K562 (cell line): ENCODE data around the gene DVL2. TPM values are rescaled to one million over a fixed set of nuclear protein-coding genes. Genes with fewer than 3 reads are reported as not detected.

Source experiments
- ATAC-seq: fragments of 200-7000 bp; cut with Tn5 transposase; 3 replicates; pipeline ENCODE4 v1.9.1; 2020; ENCODE audit warnings: moderate library complexity
- BruUV-seq: library from RNA; stranded (reverse); fragments of 400-500 nt; replicated peaks from 2 replicates; lab custom pipeline; 2021; lab: Mats Ljungman, UMichigan
- CTCF ChIA-PET: fragments of 300-600 bp; formaldehyde crosslinking; extraction: SDS; loops from one replicate; lab custom pipeline; 2021; ENCODE audit warnings: low intra/inter-chr PET ratio; lab: Yijun Ruan, JAX
- POLR2A ChIA-PET: fragments of 300-600, 350-650 bp; sonication (Branson Sonifier 250); formaldehyde crosslinking; extraction: SDS; loops from one replicate; lab custom pipeline; 2021; ENCODE audit warnings: antibody characterized with exemption, inconsistent platforms; lab: Yijun Ruan, JAX
- DNase-seq, 4 experiments: peaks; one replicate each; pipeline versions ENCODE4 v3.0.0 to v3.0.0-alpha.2; 2011 to 2018; ENCODE audit warnings: low spot score in 3 of 4, mixed read lengths in 3 of 4; ENCODE audit errors: extremely low read depth in 1 of 4
- FAIRE-seq: peaks from 2 replicates; lab custom pipeline; 2011; peaks lifted over from hg19 to GRCh38; lab: Jason Lieb, UNC
- H2AFZ ChIP-seq: 2 replicates; pipeline ENCODE4 v1.6.0; 2011; ENCODE audit warnings: low read depth, low read length, control low read depth, inconsistent platforms
- H3K27ac ChIP-seq: fragments of 200-600 bp; 3 replicates; pipeline ENCODE4 v1.8.0; 2011; ENCODE audit warnings: low read depth, mild to moderate bottlenecking, control low read depth, inconsistent platforms, low read length, moderate library complexity, mixed read lengths; ENCODE audit errors: extremely low read depth
- H3K27me3 ChIP-seq, 2 experiments: fragments of 300-600 bp in 1 of 2; 2 replicates in 1 of 2; 3 replicates in 1 of 2; pipeline versions ENCODE4 v1.6.0 to v1.8.0; 2011; ENCODE audit warnings: inconsistent platforms in 2 of 2, low read length in 2 of 2, mild to moderate bottlenecking in 1 of 2, mixed read lengths in 1 of 2, moderate library complexity in 1 of 2; ENCODE audit not compliant: control insufficient read depth in 2 of 2, insufficient read depth in 2 of 2
- H3K36me3 ChIP-seq: fragments of 300-600 bp; 3 replicates; pipeline ENCODE4 v1.8.0; 2011; ENCODE audit warnings: mild to moderate bottlenecking, low read length, inconsistent platforms; ENCODE audit not compliant: control insufficient read depth, insufficient read depth
- H3K4me1 ChIP-seq, 2 experiments: fragments of 200-600 bp in 1 of 2; replicated peaks in 1 of 2; 2 replicates in 1 of 2; 3 replicates in 1 of 2; pipeline versions ENCODE4 v1.5.1 to v1.8.0; 2011; ENCODE audit warnings: inconsistent platforms in 2 of 2, low read length in 2 of 2, mild to moderate bottlenecking in 1 of 2, mixed read lengths in 1 of 2, moderate library complexity in 1 of 2; ENCODE audit not compliant: control insufficient read depth in 2 of 2, insufficient read depth in 2 of 2
- H3K4me2 ChIP-seq: 2 replicates; pipeline ENCODE4 v1.6.1; 2011; ENCODE audit warnings: low read length, control low read depth, inconsistent platforms, mixed read lengths; ENCODE audit not compliant: insufficient read depth
- H3K4me3 ChIP-seq: fragments of 200-600 bp; sonication (generic), shearing (Covaris generic); 2 replicates; pipeline ENCODE4 v1.5.1; 2016; ENCODE audit warnings: control low read depth, inconsistent platforms
- H3K79me2 ChIP-seq: fragments of 200-600 bp; 3 replicates; pipeline ENCODE4 v1.8.0; 2011; ENCODE audit warnings: low read length, inconsistent platforms; ENCODE audit not compliant: control insufficient read depth, insufficient read depth
- H3K9ac ChIP-seq, 2 experiments: 2 replicates each; pipeline versions ENCODE4 v1.6.0 to v1.6.1; 2011; ENCODE audit warnings: low read depth in 2 of 2, low read length in 2 of 2, control low read depth in 1 of 2, inconsistent platforms in 1 of 2, mild to moderate bottlenecking in 1 of 2, mixed read lengths in 1 of 2; ENCODE audit not compliant: insufficient read depth in 1 of 2
- H3K9me1 ChIP-seq: one replicate; pipeline ENCODE4 v1.6.0; 2011; ENCODE audit warnings: inconsistent platforms, mild to moderate bottlenecking, low read length, moderate library complexity; ENCODE audit not compliant: control insufficient read depth, insufficient read depth
- H3K9me3 ChIP-seq: replicated peaks from 2 replicates; pipeline ENCODE4 v1.5.1; 2011; ENCODE audit warnings: low read depth, low read length, inconsistent platforms; ENCODE audit not compliant: control insufficient read depth, insufficient read depth
- H4K20me1 ChIP-seq: replicated peaks from 2 replicates; pipeline ENCODE4 v1.6.1; 2011; ENCODE audit warnings: low read length, inconsistent platforms, mixed read lengths; ENCODE audit not compliant: control insufficient read depth, insufficient read depth
- GABPA ChIP-seq: fragments of 200-800 bp; sonication (Bioruptor generic); conservative IDR thresholded peaks from 2 replicates; pipeline ENCODE4 v1.6.1; 2016; ENCODE audit warnings: low read depth, missing genetic modification characterization, missing compliant biosample characterization
- NFE2 ChIP-seq: IDR thresholded peaks from 2 replicates; pipeline ENCODE4 v1.6.1; 2014; ENCODE audit warnings: antibody characterized with exemption, low read depth
- POLR2G ChIP-seq: fragments of 200-400 bp; formaldehyde crosslinking; IDR thresholded peaks from 2 replicates; pipeline ENCODE4 v1.6.1; 2017; ENCODE audit warnings: low read depth, mild to moderate bottlenecking, antibody characterized with exemption, low read length, moderate library complexity
- SMARCB1 ChIP-seq: IDR thresholded peaks from 2 replicates; pipeline ENCODE4 v1.6.1; 2011; ENCODE audit warnings: improper control_type of control experiment, low read depth; ENCODE audit not compliant: insufficient read length
- VEZF1 ChIP-seq: fragments of 200-800 bp; sonication (Bioruptor generic); IDR thresholded peaks from 2 replicates; pipeline ENCODE4 v1.6.1; 2017; ENCODE audit warnings: missing genetic modification characterization, missing compliant biosample characterization
- ZBTB33 ChIP-seq: sonication (generic); formaldehyde crosslinking; IDR thresholded peaks from 2 replicates; pipeline ENCODE4 v1.8.1; 2023; ENCODE audit warnings: mild to moderate bottlenecking, missing genetic modification reagents
- ZEB2 ChIP-seq: fragments of 450-650 bp; IDR thresholded peaks from 2 replicates; pipeline ENCODE4 v1.6.1; 2016
- ZNF134 ChIP-seq: fragments of 250-450 bp; sonication (Bioruptor Pico); conservative IDR thresholded peaks from 2 replicates; pipeline ENCODE4 v1.4.0; 2020
- ZNF592 ChIP-seq: fragments of 450-650 bp; IDR thresholded peaks from 2 replicates; pipeline ENCODE4 v1.6.1; 2017; ENCODE audit warnings: antibody characterized with exemption, mild to moderate bottlenecking
- WGBS: fragments of 100-300 bp; shearing (Covaris generic); methylation state at CpG from one replicate; pipeline ENCODE4 v1.1.6; 2016; ENCODE audit warnings: low coverage, mixed read lengths; ENCODE audit not compliant: insufficient coverage; ENCODE audit errors: missing lambda C conversion rate; 5-methylcytosine and 5-hydroxymethylcytosine counted together
- in situ Hi-C: fragments of 300-500 bp; cut with MboI; formaldehyde crosslinking; loops from 4 replicates; pipeline ENCODE4 v1.15.0; 2018; ENCODE audit warnings: inconsistent platforms, mixed read lengths
- intact Hi-C: fragments of 100-400 bp; cut with micrococcal nuclease; formaldehyde crosslinking; loops from 2 replicates; pipeline ENCODE4 v1.14.2; 2022
- polyA plus RNA-seq, 8 experiments: library from polyadenylated mRNA; depleted of rRNA in 4 of 8; stranded (reverse) in 5 of 8; unstranded in 3 of 8; fragments of >200 nt; fragmentation: Nextera tagmentation in 2 of 8; fragmentation: Illumina TruSeq in 1 of 8; extraction: Ambion mirVana in 2 of 8; extraction: Trizol in 1 of 8; gene quantifications; 2 replicates each; pipeline versions ENCODE4 v1.2.1 to v1.2.3, GENCODE V29; 2011 to 2014; ENCODE audit warnings: inconsistent platforms in 1 of 8, missing spikeins in 1 of 8
- total RNA-seq, 7 experiments: library from RNA; depleted of rRNA in 6 of 7; stranded (reverse); fragments of >200 nt in 6 of 7; fragmentation: Illumina TruSeq in 2 of 7; extraction: Trizol in 2 of 7; gene quantifications; 2 replicates each; pipeline versions ENCODE4 v1.2.1 to v1.2.3, GENCODE V29; 2011 to 2021; ENCODE audit warnings: low replicate concordance in 1 of 7

The DVL2 gene
- total and polyA plus RNA-seq, 9 of the 15 experiments (the other 6 are each of a cell fraction or from before 2014, with no cell fraction given) = 1.3 to 49.5 (median 24.3) TPM

- TF ChIP-seq VEZF1 (CRISPR knock-in tag) (0 out of 2 replicates have a peak, but pooled peaks have one; percentile 7), GABPA (tag) (0 out of 2 replicates have a peak, but pooled peaks have one; percentile 1), ZNF134 (CRISPR knock-in tag) (no peak), ZEB2 (no peak)
These were observed 15.0 kb downstream of the DVL2 start (continued) for GRCh38 chr17:7219229-7219811.

GRCh38 chr17:7218758-7219157 lies 15.6 kb downstream of the DVL2 start:
- no TSS peak for BruUV-seq
- no peaks in the 10 kb centered on the region for H3K27me3 ChIP-seq
- peak overlapping the region; percentile 94 for H2AFZ ChIP-seq
- H4K20me1 ChIP-seq = peaks cover 6% of the 10 kb centered on the region
- peak overlapping the region; percentile 93 for H3K4me2 ChIP-seq
- CTCF ChIA-PET = no interaction called here
- H3K4me3 ChIP-seq = no peak overlapping the region
- 23% methylated on average over 3 of the region's 6 CpGs for WGBS
- ATAC-seq = no peak
- H3K9ac ChIP-seq = peak overlapping the region; percentile 90 to 99
- peak overlapping the region; percentile 90 for H3K27ac ChIP-seq
- H3K9me3 ChIP-seq = no peaks in the 10 kb centered on the region
- peaks cover 6% of the 10 kb centered on the region for H3K9me1 ChIP-seq
- H3K36me3 ChIP-seq = peaks cover 33% of the 10 kb centered on the region; the same call in 2 of the 3 replicates
- no peak for FAIRE-seq
- TF ChIP-seq SMARCB1 = no peak
- peak; percentile 5; the same call in 1 of the 2 replicates for TF ChIP-seq POLR2G
- TF ChIP-seq ZNF592 = no peak
- TF ChIP-seq ZBTB33 = no peak
- TF ChIP-seq NFE2 = no peak
- TF ChIP-seq, all 486 proteins: peak for 1
- peaks cover 44% of the 10 kb centered on the region for H3K79me2 ChIP-seq
- DNase-seq = no peak
- H3K4me1 ChIP-seq = peaks cover 40 to 56% of the 10 kb centered on the region in 2 experiments
- POLR2A ChIA-PET = interaction anchor here (0.5 to 7.7 kb wide), 5 partner anchors 16 to 319 kb away, joined by 3 to 73 read pairs (median 4); partner anchors contain the start of genes DVL2, GABARAP and SLC16A13
- intact Hi-C loops (no loop called here), in situ Hi-C loops (no loop called here)
